Sigmoid colon (tissue), 4 donors: ENCODE results near the gene OPRL1.

Experiments
- CTCF ChIP-seq, 4 experiments: fragments of 450-650 bp in 3 of 4; fragments of 200-600 bp in 1 of 4; IDR thresholded peaks; one replicate each; pipeline ENCODE4 v1.5.1; 2016 to 2019; ENCODE audit warnings: antibody characterized with exemption in 4 of 4, mild to moderate bottlenecking in 3 of 4, moderate library complexity in 2 of 4
- EP300 ChIP-seq, 4 donors: sonication (generic); formaldehyde crosslinking; IDR thresholded peaks; one replicate each; pipeline ENCODE4 v1.6.1; 2017; ENCODE audit warnings: antibody characterized with exemption in 4 of 4
- POLR2A ChIP-seq, 2 donors: fragments of 450-650 bp; IDR thresholded peaks; one replicate each; pipeline ENCODE4 v1.6.1; 2016; ENCODE audit warnings: antibody characterized with exemption in 2 of 2, mild to moderate bottlenecking in 2 of 2, moderate library complexity in 2 of 2
- POLR2AphosphoS5 ChIP-seq, 4 donors: sonication (generic); formaldehyde crosslinking; IDR thresholded peaks; one replicate each; pipeline ENCODE4 v1.6.1; 2017; ENCODE audit warnings: antibody characterized with exemption in 4 of 4

GRCh38 chr20:64138276-64138815 is 58.5 kb downstream of the OPRL1 start:
- TF ChIP-seq CTCF (IDR thresholded peaks at IDR 0.05) (no peak), POLR2A (IDR thresholded peaks at IDR 0.05) (no peak), POLR2AphosphoS5 (IDR thresholded peaks at IDR 0.05) (no peak), EP300 (IDR thresholded peaks at IDR 0.05) (no peak)
